HAP-1 (cell line): ENCODE measurements around the gene PDLIM5.
"Not testable (repeated sequence)": the region's sequence is repeated elsewhere in the genome, so short reads cannot be mapped to it uniquely, and the experiment has no call there.

Experiments used
- DNase-seq, 2 experiments: peaks; one replicate each; pipeline ENCODE4 v3.0.0-alpha.2; 2016 to 2020; ENCODE audit warnings: low spot score in 2 of 2
- H3K27me3 ChIP-seq: fragments of 250-450 bp; sonication (Bioruptor Pico); 2 replicates; pipeline ENCODE4 v1.5.1; 2020; ENCODE audit warnings: low read depth, mild to moderate bottlenecking, moderate library complexity
- H3K36me3 ChIP-seq: fragments of 250-450 bp; sonication (Bioruptor Pico); replicated peaks from 2 replicates; pipeline ENCODE4 v1.5.1; 2020; ENCODE audit warnings: mild to moderate bottlenecking
- H3K4me1 ChIP-seq: fragments of 250-450 bp; sonication (Bioruptor Pico); 2 replicates; pipeline ENCODE4 v1.5.1; 2020; ENCODE audit warnings: mild to moderate bottlenecking
- H3K4me3 ChIP-seq: fragments of 250-450 bp; sonication (Bioruptor Pico); 2 replicates; pipeline ENCODE4 v1.5.1; 2020; ENCODE audit warnings: mild to moderate bottlenecking, moderate library complexity
- H3K9me3 ChIP-seq: fragments of 250-450 bp; sonication (Bioruptor Pico); 2 replicates; pipeline ENCODE4 v1.5.1; 2020; ENCODE audit warnings: mild to moderate bottlenecking, moderate library complexity
- in situ Hi-C: fragments of 300-500 bp; cut with MboI; formaldehyde crosslinking; loops from 3 replicates; pipeline ENCODE4 v1.14.3; 2020; ENCODE audit warnings: low sequenced_read_pairs, inconsistent platforms, mixed read lengths

PDLIM5 gene

DNA sequence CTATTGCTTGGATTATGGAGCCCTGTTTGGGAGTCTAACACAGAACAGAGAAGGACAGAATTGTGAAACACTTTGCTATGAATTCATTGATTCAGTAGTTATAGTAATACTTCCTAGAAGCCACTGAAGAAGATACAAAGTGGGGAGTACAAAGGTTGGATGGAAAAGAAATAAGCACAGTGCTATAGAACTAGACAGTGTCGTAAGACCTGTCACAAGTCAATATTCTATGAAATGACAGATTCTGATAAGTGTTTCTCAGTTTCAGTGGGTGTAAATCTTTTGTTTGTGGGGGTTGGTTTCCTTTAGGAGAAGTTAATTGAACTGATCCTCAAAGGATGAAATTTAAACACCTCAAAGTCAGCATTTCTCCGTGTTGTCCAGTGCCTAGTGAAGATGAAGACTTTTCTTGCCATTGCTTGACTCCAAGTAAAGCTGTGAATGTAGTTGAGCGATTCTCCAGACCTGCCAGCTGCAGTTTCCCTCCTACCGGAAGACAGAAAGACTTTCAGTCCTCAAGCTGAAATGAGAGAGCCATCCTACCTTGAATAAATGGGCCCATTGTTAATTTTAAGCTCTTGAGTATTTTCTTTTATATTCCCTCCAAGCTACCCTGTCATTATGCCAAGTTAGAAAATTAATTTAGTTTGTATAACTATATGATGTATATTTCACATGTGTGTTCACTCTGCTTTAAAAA, 7.9 kb downstream of the PDLIM5 start:
- peak in 1 of 2 experiments; percentile 24 for DNase-seq
- H3K4me3 ChIP-seq = no peak overlapping the region
- in situ Hi-C loops = no loop called here

DNA sequence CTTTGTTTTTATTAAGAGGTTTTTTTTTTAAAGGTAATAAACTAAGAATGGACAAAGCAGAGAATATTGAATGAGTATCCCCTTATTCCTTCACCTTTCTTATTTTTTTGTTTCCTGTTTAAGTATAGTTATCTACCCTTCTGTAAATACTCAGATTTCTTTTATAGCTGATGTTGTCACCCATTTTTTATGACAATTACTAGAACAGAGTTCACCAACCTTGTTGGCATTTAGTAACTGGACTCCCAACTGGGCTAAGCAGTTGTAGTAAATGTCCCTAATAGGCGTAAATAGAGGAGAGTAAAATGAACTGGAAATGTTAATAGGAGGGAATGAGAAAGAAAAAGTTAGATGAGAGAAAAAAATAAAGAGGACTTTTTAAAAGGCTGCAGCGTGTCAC, 9.8 kb downstream of the PDLIM5 start:
- DNase-seq = no peak
- no peak overlapping the region for H3K4me3 ChIP-seq
- no peaks in the 10 kb centered on the region for H3K27me3 ChIP-seq
- peaks cover 47% of the 10 kb centered on the region for H3K4me1 ChIP-seq
- peaks cover 3% of the 10 kb centered on the region for H3K36me3 ChIP-seq
- in situ Hi-C loops = no loop called here
- no peaks in the 10 kb centered on the region for H3K9me3 ChIP-seq

More for the DNA sequence above, 7.9 kb downstream of the PDLIM5 start:
- Histone ChIP-seq H3K36me3 (peaks cover 8% of the 10 kb centered on the region), H3K9me3 (no peaks in the 10 kb centered on the region), H3K27me3 (no peaks in the 10 kb centered on the region), H3K4me1 (peaks cover 57% of the 10 kb centered on the region)

GRCh38 chr4:94462572-94462971, 10.8 kb downstream of the PDLIM5 start:
- DNase-seq = no peak
- H3K27me3 ChIP-seq = no peaks in the 10 kb centered on the region
- no peaks in the 10 kb centered on the region for H3K36me3 ChIP-seq
- in situ Hi-C loops = no loop called here
- H3K9me3 ChIP-seq = no peaks in the 10 kb centered on the region
- H3K4me1 ChIP-seq = peaks cover 41% of the 10 kb centered on the region
- H3K4me3 ChIP-seq = no peak overlapping the region

DNA sequence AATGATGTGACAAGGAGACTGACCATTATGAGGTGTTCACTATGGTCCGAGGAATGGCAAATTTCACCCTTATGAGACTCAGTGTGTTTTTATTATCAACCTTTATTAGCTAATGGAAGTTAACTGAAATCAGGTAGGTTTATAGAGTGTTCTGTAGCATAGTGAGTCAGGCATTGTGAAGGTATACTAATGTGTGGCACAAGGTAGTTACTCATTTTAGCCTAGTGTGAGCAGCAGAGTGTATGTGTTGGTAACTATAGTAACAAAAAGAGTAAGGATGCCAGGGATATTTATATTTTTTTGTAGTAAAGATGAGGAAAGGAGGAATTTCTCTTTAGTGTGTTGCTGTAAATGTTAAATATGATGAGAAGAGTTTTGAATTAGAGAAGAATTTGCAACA, 12.0 kb downstream of the PDLIM5 start:
- Histone ChIP-seq H3K4me3 (no peak overlapping the region), H3K36me3 (no peaks in the 10 kb centered on the region), H3K27me3 (no peaks in the 10 kb centered on the region), H3K4me1 (peaks cover 32% of the 10 kb centered on the region), H3K9me3 (no peaks in the 10 kb centered on the region)
- in situ Hi-C loops = no loop called here
- no peak for DNase-seq

DNA sequence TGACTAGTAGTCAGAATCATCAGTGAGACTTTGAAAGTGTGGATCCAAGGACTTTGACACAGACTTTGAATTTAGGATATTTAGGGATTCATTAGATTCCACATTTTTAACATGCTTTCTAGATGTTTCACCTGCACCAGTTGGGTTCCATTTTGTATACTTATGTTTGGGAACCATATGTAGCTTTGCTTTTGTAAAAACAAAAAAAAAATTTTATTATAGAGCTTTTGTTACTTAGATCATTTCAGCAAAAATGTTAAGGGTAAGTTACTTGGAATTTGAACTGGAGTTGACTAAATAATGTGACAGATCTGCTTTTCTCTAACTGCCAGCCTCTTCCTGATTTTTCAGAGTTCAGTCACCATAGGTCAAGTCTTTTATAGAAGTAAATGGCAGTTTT, 14.6 kb downstream of the PDLIM5 start:
- Histone ChIP-seq H3K9me3 (no peaks in the 10 kb centered on the region), H3K4me1 (peaks cover 13% of the 10 kb centered on the region), H3K36me3 (no peaks in the 10 kb centered on the region), H3K27me3 (no peaks in the 10 kb centered on the region), H3K4me3 (no peak overlapping the region)
- no peak for DNase-seq
- in situ Hi-C loops = no loop called here

GRCh38 chr4:94466923-94467322, 15.2 kb downstream of the PDLIM5 start:
- Histone ChIP-seq H3K9me3 (no peaks in the 10 kb centered on the region), H3K27me3 (no peaks in the 10 kb centered on the region), H3K4me1 (peaks cover 13% of the 10 kb centered on the region), H3K4me3 (no peak overlapping the region), H3K36me3 (no peaks in the 10 kb centered on the region)
- DNase-seq = no peak
- in situ Hi-C loops = no loop called here

GRCh38 chr4:94468093-94468769, 16.5 kb downstream of the PDLIM5 start:
- Histone ChIP-seq H3K4me1 (peaks cover 13% of the 10 kb centered on the region), H3K27me3 (no peaks in the 10 kb centered on the region), H3K36me3 (no peaks in the 10 kb centered on the region), H3K9me3 (no peaks in the 10 kb centered on the region), H3K4me3 (no peak overlapping the region)
- DNase-seq = no peak
- in situ Hi-C loops = no loop called here

DNA sequence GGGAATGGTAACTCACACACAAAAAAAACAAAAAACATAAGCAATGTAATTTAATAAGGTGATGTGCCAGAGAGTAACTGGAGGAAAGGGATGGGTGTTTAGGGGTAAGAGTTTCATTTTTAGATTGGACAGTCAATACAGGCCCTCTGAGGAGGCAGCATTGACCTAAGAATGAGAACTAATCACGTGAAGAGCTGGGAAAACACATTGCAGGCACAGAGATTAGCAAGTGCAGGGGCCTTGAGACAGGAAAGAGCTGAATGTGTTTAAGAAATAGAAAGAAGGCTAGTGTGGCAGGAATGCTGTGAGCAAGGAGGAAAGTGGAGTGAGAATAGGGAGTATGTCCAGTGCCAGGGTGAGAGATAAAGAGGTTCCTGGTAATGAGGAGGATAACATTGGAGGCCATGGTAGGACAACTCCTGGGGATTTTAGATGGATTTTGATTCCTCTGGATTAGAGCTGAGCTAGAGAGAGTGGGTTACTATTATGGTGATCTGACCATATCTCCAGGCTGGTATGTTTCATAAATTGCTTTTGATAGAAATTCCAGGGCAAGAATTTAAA, 17.6 kb downstream of the PDLIM5 start:
- DNase-seq = no peak
- Histone ChIP-seq H3K9me3 (no peaks in the 10 kb centered on the region), H3K36me3 (no peaks in the 10 kb centered on the region), H3K4me1 (peaks cover 5% of the 10 kb centered on the region), H3K27me3 (no peaks in the 10 kb centered on the region), H3K4me3 (no peak overlapping the region)
- in situ Hi-C loops = no loop called here

DNA sequence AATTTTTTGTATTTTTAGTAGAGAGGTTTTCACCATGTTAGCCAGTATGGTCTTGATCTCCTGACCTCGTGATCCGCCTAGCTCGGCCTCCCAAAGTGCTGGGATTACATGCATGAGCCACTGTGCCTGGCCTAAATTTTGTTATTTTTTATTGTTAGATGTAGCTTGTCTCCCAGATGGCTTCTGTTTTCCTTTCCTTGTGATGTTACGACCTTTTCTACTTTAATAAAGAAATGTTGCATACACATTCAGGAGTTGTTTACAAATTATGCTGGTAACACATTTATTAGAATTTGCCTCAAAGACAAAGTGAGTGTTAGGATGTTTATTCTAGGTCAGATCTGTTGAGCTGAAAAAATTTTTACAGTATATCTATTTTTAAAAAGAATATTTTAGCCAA, 18.4 kb downstream of the PDLIM5 start:
- Histone ChIP-seq H3K9me3 (no peaks in the 10 kb centered on the region), H3K4me1 (0 out of 2 replicates have a peak, but pooled peaks cover under 1% of the 10 kb centered on the region), H3K4me3 (no peak overlapping the region), H3K36me3 (no peaks in the 10 kb centered on the region), H3K27me3 (no peaks in the 10 kb centered on the region)
- no peak for DNase-seq
- in situ Hi-C loops = no loop called here

DNA sequence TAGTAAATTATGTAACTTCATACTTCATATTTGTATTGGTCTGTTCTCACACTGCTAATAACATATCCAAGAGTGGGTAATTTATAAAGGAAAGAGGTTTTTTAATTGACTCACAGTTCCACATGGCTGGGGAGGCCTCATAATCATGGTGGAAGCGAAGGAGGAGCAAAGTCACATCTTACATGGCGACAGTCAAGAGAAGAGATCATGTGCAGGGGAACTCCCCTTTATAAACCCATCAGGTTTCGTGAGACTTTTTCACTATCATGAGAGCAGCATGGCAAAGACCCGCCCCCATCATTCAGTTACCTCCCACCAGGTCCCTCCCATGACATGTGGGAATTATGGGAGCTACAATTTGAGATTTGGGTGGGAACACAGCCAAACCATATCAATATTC, 19.0 kb downstream of the PDLIM5 start:
- H3K4me1 ChIP-seq, in situ Hi-C loops, H3K36me3 ChIP-seq: not testable (repeated sequence)

GRCh38 chr4:94472056-94472826, 20.5 kb downstream of the PDLIM5 start:
- peaks cover 9% of the 10 kb centered on the region for H3K4me1 ChIP-seq
- H3K36me3 ChIP-seq = no peaks in the 10 kb centered on the region
- no peak for DNase-seq
- no peak overlapping the region for H3K4me3 ChIP-seq
- H3K9me3 ChIP-seq = no peaks in the 10 kb centered on the region
- H3K27me3 ChIP-seq = no peaks in the 10 kb centered on the region
- in situ Hi-C loops = no loop called here

More for the DNA sequence above, 19.0 kb downstream of the PDLIM5 start:
- H3K27me3 ChIP-seq, H3K9me3 ChIP-seq, H3K4me3 ChIP-seq, DNase-seq: not testable (repeated sequence)

- no peak for DNase-seq
- H3K36me3 ChIP-seq = no peaks in the 10 kb centered on the region
- no peaks in the 10 kb centered on the region for H3K9me3 ChIP-seq
- no peaks in the 10 kb centered on the region for H3K27me3 ChIP-seq
- in situ Hi-C loops = no loop called here
- H3K4me1 ChIP-seq = peaks cover 15% of the 10 kb centered on the region
- no peak overlapping the region for H3K4me3 ChIP-seq
Observed at GRCh38 chr4:94475050-94475449, 23.3 kb downstream of the PDLIM5 start.

DNA sequence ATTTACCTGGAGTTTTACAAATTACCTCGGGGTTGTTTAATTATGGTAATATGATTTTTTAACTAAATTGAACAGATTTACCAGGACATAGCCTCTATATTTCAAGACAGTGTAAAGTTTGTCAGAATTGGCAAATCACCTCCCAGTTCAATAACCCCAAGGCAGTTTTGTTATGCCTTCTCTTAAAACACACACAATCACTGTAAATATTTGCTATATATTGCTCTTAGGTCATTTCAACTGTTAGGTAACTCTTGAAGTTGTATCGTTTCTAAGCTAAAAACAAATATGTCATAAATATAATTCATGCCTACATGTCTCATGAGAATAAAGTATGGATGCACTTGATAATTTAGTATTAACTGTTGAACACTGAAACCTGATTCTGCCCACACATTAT, 24.1 kb downstream of the PDLIM5 start:
- no peaks in the 10 kb centered on the region for H3K9me3 ChIP-seq
- in situ Hi-C loops = no loop called here
- DNase-seq = no peak
- no peaks in the 10 kb centered on the region for H3K36me3 ChIP-seq
- H3K4me3 ChIP-seq = no peak overlapping the region
- no peaks in the 10 kb centered on the region for H3K27me3 ChIP-seq
- H3K4me1 ChIP-seq = peaks cover 15% of the 10 kb centered on the region

- Histone ChIP-seq H3K9me3 (no peaks in the 10 kb centered on the region), H3K27me3 (no peaks in the 10 kb centered on the region), H3K4me1 (peaks cover 15% of the 10 kb centered on the region), H3K4me3 (no peak overlapping the region), H3K36me3 (no peaks in the 10 kb centered on the region)
- in situ Hi-C loops = no loop called here
- no peak for DNase-seq
Observed at GRCh38 chr4:94477227-94477626, 25.5 kb downstream of the PDLIM5 start.
